Skin of body (tissue), 1 donor: Measurements from ENCODE around the gene OR9A2. TPM values are rescaled to one million over a fixed set of nuclear protein-coding genes. Genes with fewer than 3 reads are reported as not detected.

ENCODE experiments used
- total RNA-seq: library from RNA; depleted of rRNA; stranded (reverse); fragments of >200 nt; gene quantifications from one replicate; pipeline ENCODE4 v1.2.3, GENCODE V29; 2014

The OR9A2 gene
- total RNA-seq, 1 donor from 2014 or later, result 0.20 TPM

Other genes starting within 250 kb of the OR9A2 start
- gene EPHB6, start 172.1 kb downstream of the OR9A2 start, total RNA-seq, result 34.7 TPM
- 1.8 TPM for gene TRPV6, start 141.4 kb downstream of the OR9A2 start, total RNA-seq
- 0.10 TPM for gene TRPV5, start 93.4 kb downstream of the OR9A2 start, total RNA-seq
- not detected for gene LLCFC1, start 87.6 kb downstream of the OR9A2 start, total RNA-seq
- 4.5 TPM for gene KEL, start 64.8 kb downstream of the OR9A2 start, total RNA-seq
- gene OR6V1, start 25.2 kb upstream of the OR9A2 start, total RNA-seq, result not detected
- not detected for gene PIP, start 104.9 kb upstream of the OR9A2 start, total RNA-seq
- gene TAS2R39, start 156.3 kb upstream of the OR9A2 start, total RNA-seq, result not detected
- not detected for gene TAS2R40, start 194.9 kb upstream of the OR9A2 start, total RNA-seq
- 64.1 TPM for gene GSTK1, start 236.3 kb upstream of the OR9A2 start, total RNA-seq